Thyroid gland (tissue), 4 donors: Measurements from ENCODE around the gene ARTN.

Experiments
- POLR2A ChIP-seq, 2 donors: fragments of 450-650 bp; IDR thresholded peaks; one replicate each; pipeline ENCODE4 v1.6.1; 2017; ENCODE audit warnings: antibody characterized with exemption in 2 of 2, mild to moderate bottlenecking in 2 of 2, moderate library complexity in 1 of 2
- TF ChIP-seq, protein P1 (sequence below), 6 experiments: fragments of 200-600 bp in 3 of 6; fragments of 450-650 bp in 3 of 6; sonication (generic) in 3 of 6; IDR thresholded peaks; one replicate each; pipeline ENCODE4 v1.5.1; 2016 to 2019; ENCODE audit warnings: antibody characterized with exemption in 6 of 6, mild to moderate bottlenecking in 2 of 6, inconsistent platforms in 1 of 6, moderate library complexity in 1 of 6

DNA sequence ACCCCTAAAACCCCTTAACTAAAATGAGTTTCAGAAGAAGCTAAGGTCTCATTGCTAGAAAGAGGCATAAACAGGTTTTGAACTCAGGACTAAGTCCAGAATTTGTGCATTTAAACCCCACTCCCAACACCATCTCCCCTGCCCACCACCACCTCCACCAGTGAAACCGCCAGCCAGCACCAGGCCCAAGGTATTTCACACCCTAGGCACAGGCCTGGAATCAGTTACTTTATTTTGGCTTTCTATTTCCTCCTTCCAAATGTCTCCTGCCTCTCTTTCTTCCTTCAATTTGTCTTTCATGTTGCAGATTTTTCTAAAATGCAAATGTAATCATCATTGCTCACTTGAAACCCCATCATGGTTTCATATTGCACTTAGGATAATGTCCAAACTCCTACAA lies 11.3 kb downstream of the ARTN start:
- TF ChIP-seq, protein P1, sequence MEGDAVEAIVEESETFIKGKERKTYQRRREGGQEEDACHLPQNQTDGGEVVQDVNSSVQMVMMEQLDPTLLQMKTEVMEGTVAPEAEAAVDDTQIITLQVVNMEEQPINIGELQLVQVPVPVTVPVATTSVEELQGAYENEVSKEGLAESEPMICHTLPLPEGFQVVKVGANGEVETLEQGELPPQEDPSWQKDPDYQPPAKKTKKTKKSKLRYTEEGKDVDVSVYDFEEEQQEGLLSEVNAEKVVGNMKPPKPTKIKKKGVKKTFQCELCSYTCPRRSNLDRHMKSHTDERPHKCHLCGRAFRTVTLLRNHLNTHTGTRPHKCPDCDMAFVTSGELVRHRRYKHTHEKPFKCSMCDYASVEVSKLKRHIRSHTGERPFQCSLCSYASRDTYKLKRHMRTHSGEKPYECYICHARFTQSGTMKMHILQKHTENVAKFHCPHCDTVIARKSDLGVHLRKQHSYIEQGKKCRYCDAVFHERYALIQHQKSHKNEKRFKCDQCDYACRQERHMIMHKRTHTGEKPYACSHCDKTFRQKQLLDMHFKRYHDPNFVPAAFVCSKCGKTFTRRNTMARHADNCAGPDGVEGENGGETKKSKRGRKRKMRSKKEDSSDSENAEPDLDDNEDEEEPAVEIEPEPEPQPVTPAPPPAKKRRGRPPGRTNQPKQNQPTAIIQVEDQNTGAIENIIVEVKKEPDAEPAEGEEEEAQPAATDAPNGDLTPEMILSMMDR (IDR thresholded peaks at IDR 0.05), result no peak
- TF ChIP-seq POLR2A (IDR thresholded peaks at IDR 0.05), result no peak
